ENCODE results near the gene CNOT3. TPM values are rescaled to one million over a fixed set of nuclear protein-coding genes. Genes with fewer than 3 reads are reported as not detected.

CNOT3 gene
- total and polyA plus RNA-seq, 8 donors, result 35.2 to 75.0 (median 61.5) TPM

DNA sequence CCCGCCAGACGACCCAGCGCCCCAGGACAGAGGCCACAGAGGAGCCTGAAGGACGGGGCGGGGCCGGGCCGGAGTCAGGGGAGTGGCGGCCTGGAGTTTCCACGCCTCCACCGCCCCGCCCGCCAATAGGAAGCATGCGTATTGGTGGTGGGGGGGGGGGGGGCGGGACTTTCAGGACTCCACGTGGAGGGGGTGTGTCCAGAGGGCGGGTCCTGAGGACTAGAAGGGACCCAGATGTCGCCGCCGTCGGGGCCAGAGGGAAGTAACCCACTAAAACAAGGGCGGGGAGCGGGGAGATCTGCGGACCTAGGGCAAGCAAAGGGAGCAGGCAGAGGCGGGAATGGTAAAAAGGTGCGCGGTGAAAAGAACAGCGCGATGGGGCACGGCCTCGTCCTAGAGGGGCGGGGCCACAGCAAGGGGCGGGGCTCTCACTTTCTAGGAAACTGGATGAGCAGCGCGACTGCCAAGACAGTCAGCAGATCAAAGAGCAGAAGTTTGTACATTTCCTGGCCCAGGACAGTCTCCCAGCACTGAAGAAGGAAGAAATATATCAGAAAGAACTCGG lies 24.8 kb downstream of the CNOT3 start:
- H3K27ac ChIP-seq, result peak overlapping the region; percentile 4 to 83
- H3K4me1 ChIP-seq, result peaks cover 31 to 69% of the 10 kb centered on the region in 2 donors
- H3K4me3 ChIP-seq, result peak overlapping the region; percentile 25 to 50
- ATAC-seq (peak; percentile 61), DNase-seq (peak in 3 of 4 donors; percentile 82 to 95 (median 89))
- no peaks in the 10 kb centered on the region for H3K9me3 ChIP-seq
- no peak for TF ChIP-seq CTCF (IDR thresholded peaks at IDR 0.05)
- H3K36me3 ChIP-seq, result peaks cover 0 to 9% of the 10 kb centered on the region in 2 donors
- peaks cover 0 to 9% of the 10 kb centered on the region in 2 donors for H3K27me3 ChIP-seq
- intact Hi-C loops (cut with DNase I), result no loop called here

- intact Hi-C loops (cut with DNase I), result no loop called here
- Histone ChIP-seq H3K9me3 (no peaks in the 10 kb centered on the region), H3K27me3 (peaks cover 0 to 9% of the 10 kb centered on the region in 2 donors), H3K36me3 (peaks cover 0 to 4% of the 10 kb centered on the region in 2 donors), H3K4me3 (peak overlapping the region; percentile 25 to 50), H3K4me1 (peaks cover 30 to 66% of the 10 kb centered on the region in 2 donors), H3K27ac (peak overlapping the region; percentile 4 to 83)
- DNase-seq, result no peak
- ATAC-seq, result no peak
- TF ChIP-seq CTCF (IDR thresholded peaks at IDR 0.05), result no peak
These were observed 25.3 kb downstream of the CNOT3 start for GRCh38 chr19:54162884-54163283.

DNA sequence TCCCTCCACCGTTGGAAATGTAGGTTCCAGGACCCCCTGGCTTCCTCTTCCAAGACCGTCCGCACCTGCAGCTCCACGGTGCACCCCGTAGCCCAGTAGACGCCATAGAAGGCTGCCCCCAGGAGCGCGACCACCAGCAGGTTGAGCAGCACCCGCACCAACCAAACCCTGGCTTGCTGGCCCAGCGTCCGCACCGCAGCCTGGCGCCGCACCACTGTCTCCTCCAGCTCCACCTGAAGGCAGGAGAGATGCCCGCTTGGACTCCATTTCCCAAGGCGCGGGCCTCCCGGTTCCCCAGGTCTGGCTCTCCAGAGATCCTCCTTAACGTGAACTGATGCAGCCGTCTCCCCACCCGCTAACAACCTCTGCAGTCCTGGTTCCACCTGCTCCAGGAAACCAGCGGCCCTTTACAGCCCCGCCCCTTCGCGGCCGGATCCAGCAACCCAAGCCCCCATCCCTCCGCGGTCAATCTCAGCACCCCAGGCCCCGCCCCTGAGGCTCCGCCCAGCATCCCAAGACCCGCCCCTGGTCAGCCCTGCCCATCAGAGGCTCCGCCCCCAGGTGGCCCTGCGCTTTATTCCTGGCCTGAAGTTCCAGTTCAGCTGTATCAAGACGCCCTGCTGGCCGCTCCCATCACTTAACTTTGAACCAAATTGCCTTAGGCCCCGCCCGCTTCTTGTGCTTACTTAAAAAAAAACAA lies 27.0 kb downstream of the CNOT3 start:
- Histone ChIP-seq H3K4me1 (peaks cover 21 to 59% of the 10 kb centered on the region in 2 donors), H3K27ac (no peak overlapping the region), H3K27me3 (peaks cover 0 to 9% of the 10 kb centered on the region in 2 donors), H3K4me3 (peak overlapping the region in 1 of 2 donors; percentile 13), H3K9me3 (no peaks in the 10 kb centered on the region), H3K36me3 (no peaks in the 10 kb centered on the region)
- peak; percentile 57 for ATAC-seq
- DNase-seq, result peak in 3 of 4 donors; percentile 46 to 96 (median 88)
- TF ChIP-seq CTCF (IDR thresholded peaks at IDR 0.05), result no peak
- intact Hi-C loops (cut with DNase I), result no loop called here

GRCh38 chr19:54165222-54165621 lies 27.7 kb downstream of the CNOT3 start:
- no peak overlapping the region for H3K4me3 ChIP-seq
- H3K4me1 ChIP-seq, result peaks cover 21 to 56% of the 10 kb centered on the region in 2 donors
- H3K36me3 ChIP-seq, result no peaks in the 10 kb centered on the region
- H3K27me3 ChIP-seq, result peaks cover 0 to 9% of the 10 kb centered on the region in 2 donors
- DNase-seq (no peak), ATAC-seq (no peak)
- no peaks in the 10 kb centered on the region for H3K9me3 ChIP-seq
- TF ChIP-seq CTCF (IDR thresholded peaks at IDR 0.05), result no peak
- H3K27ac ChIP-seq, result no peak overlapping the region
- intact Hi-C loops (cut with DNase I), result no loop called here

GRCh38 chr19:54168174-54168917 lies 30.8 kb downstream of the CNOT3 start:
- intact Hi-C loops (cut with DNase I), result no loop called here
- TF ChIP-seq CTCF (IDR thresholded peaks at IDR 0.05), result peak; percentile 90 to 98

More at GRCh38 chr19:54168174-54168917, 30.8 kb downstream of the CNOT3 start:
- Histone ChIP-seq H3K27ac (no peak overlapping the region), H3K27me3 (peaks cover 0 to 9% of the 10 kb centered on the region in 2 donors), H3K9me3 (no peaks in the 10 kb centered on the region), H3K4me1 (peaks cover 9 to 32% of the 10 kb centered on the region in 2 donors), H3K4me3 (no peak overlapping the region), H3K36me3 (no peaks in the 10 kb centered on the region)
- peak; percentile 79 for ATAC-seq
- peak; percentile 81 to 99 (median 92) for DNase-seq

All from left lung (tissue), 10 donors.